Fibroblast of lung (primary cell): Measurements from ENCODE around the gene PCGF3. TPM values are rescaled to one million over a fixed set of nuclear protein-coding genes. Genes with fewer than 3 reads are reported as not detected.
"Not testable (repeated sequence)": the region's sequence is repeated elsewhere in the genome, so short reads cannot be mapped to it uniquely, and the experiment has no call there.

ENCODE experiments used
- DNase-seq, 2 donors: peaks; one replicate each; pipeline versions ENCODE4 v3.0.0 to v3.0.0-alpha.2; 2010; ENCODE audit warnings: low read depth in 2 of 2
- H2AFZ ChIP-seq: 2 replicates; pipeline ENCODE4 v1.5.1; 2012; ENCODE audit warnings: low read length, control low read depth, inconsistent platforms
- H3K27ac ChIP-seq: 2 replicates; pipeline ENCODE4 v1.5.1; 2011; ENCODE audit warnings: low read length, control low read depth; ENCODE audit not compliant: insufficient read depth
- H3K27me3 ChIP-seq: 2 replicates; pipeline ENCODE4 v1.5.1; 2011; ENCODE audit warnings: mild to moderate bottlenecking, low read length; ENCODE audit not compliant: control insufficient read depth, insufficient read depth
- H3K36me3 ChIP-seq: 2 replicates; pipeline ENCODE4 v1.5.1; 2011; ENCODE audit warnings: low read length; ENCODE audit not compliant: control insufficient read depth, insufficient read depth
- H3K4me1 ChIP-seq: 2 replicates; pipeline ENCODE4 v1.5.1; 2011; ENCODE audit warnings: low read length; ENCODE audit not compliant: control insufficient read depth, insufficient read depth; ENCODE audit errors: extremely low read depth
- H3K4me2 ChIP-seq: 2 replicates; pipeline ENCODE4 v1.5.1; 2011; ENCODE audit warnings: low read length, control low read depth; ENCODE audit not compliant: insufficient read depth; ENCODE audit errors: extremely low read depth
- H3K4me3 ChIP-seq, 4 experiments: fragments of 200-600 bp in 1 of 4; sonication (generic) in 1 of 4; replicated peaks in 1 of 4; 2 replicates each; pipeline ENCODE4 v1.5.1; 2011 to 2016; ENCODE audit warnings: low read length in 4 of 4, low read depth in 3 of 4, mild to moderate bottlenecking in 3 of 4, control low read depth in 2 of 4, inconsistent platforms in 1 of 4, mixed read lengths in 1 of 4; ENCODE audit not compliant: insufficient read depth in 1 of 4; ENCODE audit errors: control extremely low read depth in 1 of 4
- H3K79me2 ChIP-seq: 2 replicates; pipeline ENCODE4 v1.5.1; 2012; ENCODE audit warnings: mild to moderate bottlenecking, low read length, inconsistent platforms; ENCODE audit not compliant: control insufficient read depth, insufficient read depth
- H3K9ac ChIP-seq: 2 replicates; pipeline ENCODE4 v1.5.1; 2011; ENCODE audit warnings: mild to moderate bottlenecking, low read length, control low read depth; ENCODE audit not compliant: insufficient read depth
- H3K9me3 ChIP-seq: 2 replicates; pipeline ENCODE4 v1.5.1; 2012; ENCODE audit warnings: low read depth, low read length; ENCODE audit not compliant: control insufficient read depth, insufficient read depth
- H4K20me1 ChIP-seq: 2 replicates; pipeline ENCODE4 v1.5.1; 2011; ENCODE audit warnings: low read length; ENCODE audit not compliant: control insufficient read depth, insufficient read depth; ENCODE audit errors: extremely low read depth
- CTCF ChIP-seq, 2 donors: IDR thresholded peaks in 1 of 2; conservative IDR thresholded peaks in 1 of 2; 1 replicate in 1 of 2; 2 replicates in 1 of 2; pipeline ENCODE4 v1.5.1; 2011 to 2012; ENCODE audit warnings: low read length in 2 of 2, control low read depth in 1 of 2, inconsistent platforms in 1 of 2, low read depth in 1 of 2, mild to moderate bottlenecking in 1 of 2
- EZH2 ChIP-seq: IDR thresholded peaks from 2 replicates; pipeline ENCODE4 v1.5.1; 2012; ENCODE audit warnings: low read length, control low read depth, mild to moderate bottlenecking; ENCODE audit errors: missing control alignments
- polyA plus RNA-seq, 2 donors: library from polyadenylated mRNA; depleted of rRNA in 1 of 2; stranded (reverse) in 1 of 2; unstranded in 1 of 2; fragments of >200 nt; gene quantifications; 2 replicates each; pipeline ENCODE4 v1.2.1, GENCODE V29; 2011 to 2012; ENCODE audit warnings: missing spikeins in 1 of 2
- total RNA-seq: library from RNA; depleted of rRNA; stranded (reverse); fragments of >200 nt; gene quantifications from 2 replicates; pipeline ENCODE4 v1.2.1, GENCODE V29; 2014

Gene PCGF3
- total and polyA plus RNA-seq, 2 donors (not counting 1 experiment from before 2014, with no cell fraction given): 24.8 to 27.1 TPM

GRCh38 chr4:704198-704891, 1.3 kb upstream of the PCGF3 start:
- TF ChIP-seq CTCF (conservative IDR thresholded peaks at IDR 0.05 in 1 of 2, IDR thresholded peaks at IDR 0.05 in 1 of 2; ENCODE audit: low read depth in 1 of 2, low read length in 2 of 2) (no peak), EZH2 (no peak)
- no peaks in the 10 kb centered on the region for H3K36me3 ChIP-seq
- H3K9me3 ChIP-seq: no peaks in the 10 kb centered on the region
- H3K27ac ChIP-seq: no peak overlapping the region
- no peak overlapping the region for H3K4me2 ChIP-seq
- H3K9ac ChIP-seq: no peak overlapping the region
- peaks cover 2% of the 10 kb centered on the region for H4K20me1 ChIP-seq
- no peaks in the 10 kb centered on the region for H3K27me3 ChIP-seq
- H3K79me2 ChIP-seq: peaks cover 26% of the 10 kb centered on the region
- DNase-seq: no peak
- no peak overlapping the region for H2AFZ ChIP-seq
- H3K4me1 ChIP-seq: no peaks in the 10 kb centered on the region
- no peak overlapping the region for H3K4me3 ChIP-seq

- Histone ChIP-seq H3K27me3 (no peaks in the 10 kb centered on the region), H2AFZ (no peak overlapping the region), H3K4me1 (no peaks in the 10 kb centered on the region), H3K9ac (no peak overlapping the region), H3K9me3 (no peaks in the 10 kb centered on the region), H3K36me3 (no peaks in the 10 kb centered on the region), H3K79me2 (peaks cover 32% of the 10 kb centered on the region), H3K4me3 (peak overlapping the region in 2 of 4 experiments; percentile 57 to 58), H3K27ac (no peak overlapping the region), H4K20me1 (peaks cover 3% of the 10 kb centered on the region), H3K4me2 (no peak overlapping the region)
- no peak for DNase-seq
- no peak for TF ChIP-seq CTCF (conservative IDR thresholded peaks at IDR 0.05 in 1 of 2, IDR thresholded peaks at IDR 0.05 in 1 of 2; ENCODE audit: low read depth in 1 of 2, low read length in 2 of 2)
- no peak for TF ChIP-seq EZH2
These were observed 708 bp upstream of the PCGF3 start for GRCh38 chr4:704971-705277.

- H2AFZ ChIP-seq, DNase-seq, H3K36me3 ChIP-seq, H4K20me1 ChIP-seq, H3K9me3 ChIP-seq, H3K4me1 ChIP-seq, H3K27me3 ChIP-seq: not testable (repeated sequence)
- Histone ChIP-seq H3K79me2 (peaks cover 43% of the 10 kb centered on the region), H3K4me2 (peak overlapping the region; percentile 40), H3K9ac (peak overlapping the region; percentile 98), H3K4me3 (peak overlapping the region; percentile 78 to 88 (median 80)), H3K27ac (peak overlapping the region; percentile 92)
These were observed 526 bp downstream of the PCGF3 start for GRCh38 chr4:706083-706633.
